HG03521 (cell line): ENCODE results near the gene DNAJC16.
"Not testable (repeated sequence)": the region's sequence is repeated elsewhere in the genome, so short reads cannot be mapped to it uniquely, and the experiment has no call there.

Experiments used
- ATAC-seq: cut with Tn5 transposase; IDR thresholded peaks from one replicate; pipeline ENCODE4 v1.9.1; 2021; ENCODE audit warnings: mild to moderate bottlenecking, moderate library complexity; ENCODE audit not compliant: unreplicated experiment

Gene DNAJC16

GRCh38 chr1:15526490-15527339 lies at the start of gene DNAJC16:
TSS of gene DNAJC16 (plus strand) at chr1:15526848. CDS start at chr1:15529106, 2,258 bp downstream.
- ATAC-seq = peak; percentile 52

GRCh38 chr1:15476927-15477326 lies 49.7 kb upstream of the DNAJC16 start:
- no peak for ATAC-seq

- ATAC-seq = no peak
These were observed 48.9 kb upstream of the DNAJC16 start for GRCh38 chr1:15477646-15478212.

GRCh38 chr1:15479654-15480347 lies 46.8 kb upstream of the DNAJC16 start:
- no peak for ATAC-seq

GRCh38 chr1:15482455-15482854 lies 44.2 kb upstream of the DNAJC16 start:
- ATAC-seq = not testable (repeated sequence)

GRCh38 chr1:15482983-15483543 lies 43.6 kb upstream of the DNAJC16 start:
- not testable (repeated sequence) for ATAC-seq

GRCh38 chr1:15483971-15484370 lies 42.7 kb upstream of the DNAJC16 start:
- ATAC-seq = no peak

- not testable (repeated sequence) for ATAC-seq
These were observed 42.2 kb upstream of the DNAJC16 start for GRCh38 chr1:15484443-15484842.

- ATAC-seq = no peak
These were observed 41.0 kb upstream of the DNAJC16 start for GRCh38 chr1:15485636-15486035.

GRCh38 chr1:15486844-15487610 lies 39.6 kb upstream of the DNAJC16 start:
- ATAC-seq = not testable (repeated sequence)

GRCh38 chr1:15488371-15488770 lies 38.3 kb upstream of the DNAJC16 start:
- no peak for ATAC-seq

GRCh38 chr1:15489052-15489736 lies 37.5 kb upstream of the DNAJC16 start:
- ATAC-seq = no peak

GRCh38 chr1:15491010-15491409 lies 35.6 kb upstream of the DNAJC16 start:
- ATAC-seq = not testable (repeated sequence)

GRCh38 chr1:15492596-15492995 lies 34.1 kb upstream of the DNAJC16 start:
- ATAC-seq = no peak

GRCh38 chr1:15493869-15494390 lies 32.7 kb upstream of the DNAJC16 start:
- no peak for ATAC-seq

GRCh38 chr1:15500184-15501178 lies 26.2 kb upstream of the DNAJC16 start:
- ATAC-seq = no peak

GRCh38 chr1:15501208-15502032 lies 25.2 kb upstream of the DNAJC16 start:
- no peak for ATAC-seq

- no peak for ATAC-seq
These were observed 22.2 kb upstream of the DNAJC16 start for GRCh38 chr1:15504436-15504835.
